ENCODE measurements around the gene STEAP2. TPM values are rescaled to one million over a fixed set of nuclear protein-coding genes. Genes with fewer than 3 reads are reported as not detected.

STEAP2 gene
- total and polyA plus RNA-seq, 2 donors (not counting 3 experiments of a cell fraction or from before 2014, with no cell fraction given) = 4.2 to 4.6 TPM

DNA sequence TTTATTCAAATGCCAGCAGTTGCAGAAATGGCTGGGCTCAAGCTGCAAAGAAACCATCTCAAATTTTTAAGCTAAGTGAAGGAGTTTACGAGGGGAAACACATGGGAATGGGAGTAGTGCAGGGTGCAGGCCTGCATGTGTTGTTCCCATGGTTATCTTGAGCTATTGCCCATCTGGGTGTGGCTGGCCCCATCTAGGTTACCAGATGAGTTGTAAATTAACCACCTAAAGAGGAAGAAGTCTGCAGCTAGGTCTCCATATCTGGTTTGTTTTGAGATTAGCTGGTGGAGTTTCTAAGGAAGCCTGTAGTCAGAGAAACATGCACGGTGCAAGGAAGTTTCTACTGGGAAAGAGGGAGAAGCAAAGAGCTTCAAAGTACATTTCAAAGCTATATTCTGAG is 23.3 kb upstream of the STEAP2 start:
- TF ChIP-seq EZH2 (IDR thresholded peaks at IDR 0.05; ENCODE audit: borderline replicate concordance, low read depth, low read length, severe bottlenecking) (no peak), MYC (IDR thresholded peaks at IDR 0.05; ENCODE audit: low read depth, low read length) (no peak)
- intact Hi-C loops (cut with micrococcal nuclease) = no loop called here
- FAIRE-seq = no peak
- H3K9me3 ChIP-seq (replicated peaks; ENCODE audit: control insufficient read depth, insufficient read depth, low read length) = no peaks in the 10 kb centered on the region
- ChIA-PET CTCF (interaction anchor here (0.7 to 1.4 kb wide), 7 partner anchors 8 to 240 kb away, joined by 3 to 6 read pairs (median 4); partner anchors contain the start of gene STEAP2), POLR2A (no interaction called here)
- dilution Hi-C loops (cut with MboI; ENCODE audit: extremely low pct_ligation_motif_present, low sequenced_read_pairs) = no loop called here
- no TSS peak for BruUV-seq (replicated peaks)
- H3K27me3 ChIP-seq (ENCODE audit: control insufficient read depth in 2 of 2, insufficient read depth in 2 of 2, low read length in 2 of 2) = no peaks in the 10 kb centered on the region
- H3K9me1 ChIP-seq (replicated peaks; ENCODE audit: control insufficient read depth, extremely low read depth, insufficient read depth, low read length) = no peaks in the 10 kb centered on the region
- no peaks in the 10 kb centered on the region for H3K36me3 ChIP-seq (ENCODE audit: control insufficient read depth in 2 of 2, extremely low read depth in 1 of 2, insufficient read depth in 2 of 2, low read length in 2 of 2)
- DNase-seq (ENCODE audit: low read depth, low spot score) = no peak
- H3K79me2 ChIP-seq (ENCODE audit: control insufficient read depth, insufficient read depth, low read length) = no peaks in the 10 kb centered on the region
- no peak overlapping the region for H3K4me3 ChIP-seq (replicated peaks in 1 of 3; ENCODE audit: insufficient read depth in 1 of 3, low read depth in 1 of 3, low read length in 3 of 3)
- no peak overlapping the region for H3K9ac ChIP-seq (replicated peaks; ENCODE audit: extremely low read depth, insufficient read depth, low read length)
- H3K27ac ChIP-seq (ENCODE audit: insufficient read depth, low read depth, low read length) = no peak overlapping the region
- no peak overlapping the region for H3K4me2 ChIP-seq (ENCODE audit: insufficient read depth, low read length)
- H2AFZ ChIP-seq (ENCODE audit: low read depth, low read length) = peak overlapping the region; percentile 73
- no peaks in the 10 kb centered on the region for H4K20me1 ChIP-seq (replicated peaks; ENCODE audit: control insufficient read depth, extremely low read depth, insufficient read depth, low read length)
- H3K4me1 ChIP-seq (ENCODE audit: control insufficient read depth, extremely low read depth, insufficient read depth, low read length) = no peaks in the 10 kb centered on the region

DNA sequence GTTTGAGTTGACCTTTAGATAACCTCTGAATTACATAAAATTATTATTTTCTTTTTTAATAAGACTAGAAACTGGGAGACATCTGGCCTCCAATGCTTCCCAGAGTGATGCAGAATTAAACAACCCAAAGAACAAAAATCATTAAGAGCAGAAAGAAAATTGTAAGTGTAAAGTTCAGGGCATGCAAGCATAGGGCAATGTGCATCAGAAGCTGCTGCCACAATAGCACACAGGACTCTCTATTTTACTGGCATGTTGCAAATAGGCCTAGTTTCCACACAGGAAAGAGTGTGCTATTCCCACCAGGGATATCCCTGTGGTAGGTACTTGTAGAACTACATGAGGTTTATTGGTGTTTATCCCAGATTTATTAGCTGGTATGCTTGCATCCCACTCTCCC is 20.5 kb upstream of the STEAP2 start:
- Histone ChIP-seq H3K79me2 (ENCODE audit: control insufficient read depth, insufficient read depth, low read length) (no peaks in the 10 kb centered on the region), H3K27ac (ENCODE audit: insufficient read depth, low read depth, low read length) (no peak overlapping the region), H3K9me1 (replicated peaks; ENCODE audit: control insufficient read depth, extremely low read depth, insufficient read depth, low read length) (no peaks in the 10 kb centered on the region), H3K4me3 (replicated peaks in 1 of 3; ENCODE audit: insufficient read depth in 1 of 3, low read depth in 1 of 3, low read length in 3 of 3) (no peak overlapping the region), H3K27me3 (ENCODE audit: control insufficient read depth in 2 of 2, insufficient read depth in 2 of 2, low read length in 2 of 2) (no peaks in the 10 kb centered on the region), H2AFZ (ENCODE audit: low read depth, low read length) (no peak overlapping the region), H4K20me1 (replicated peaks; ENCODE audit: control insufficient read depth, extremely low read depth, insufficient read depth, low read length) (no peaks in the 10 kb centered on the region), H3K4me2 (ENCODE audit: insufficient read depth, low read length) (no peak overlapping the region), H3K4me1 (ENCODE audit: control insufficient read depth, extremely low read depth, insufficient read depth, low read length) (no peaks in the 10 kb centered on the region), H3K9me3 (replicated peaks; ENCODE audit: control insufficient read depth, insufficient read depth, low read length) (no peaks in the 10 kb centered on the region), H3K9ac (replicated peaks; ENCODE audit: extremely low read depth, insufficient read depth, low read length) (no peak overlapping the region), H3K36me3 (ENCODE audit: control insufficient read depth in 2 of 2, extremely low read depth in 1 of 2, insufficient read depth in 2 of 2, low read length in 2 of 2) (no peaks in the 10 kb centered on the region)
- FAIRE-seq (no peak), DNase-seq (ENCODE audit: low read depth, low spot score) (no peak)
- ChIA-PET CTCF (no interaction called here), POLR2A (no interaction called here)
- BruUV-seq (replicated peaks) = no TSS peak
- intact Hi-C loops (cut with micrococcal nuclease) (no loop called here), dilution Hi-C loops (cut with MboI; ENCODE audit: extremely low pct_ligation_motif_present, low sequenced_read_pairs) (no loop called here)
- TF ChIP-seq EZH2 (IDR thresholded peaks at IDR 0.05; ENCODE audit: borderline replicate concordance, low read depth, low read length, severe bottlenecking) (no peak), GATA2 (IDR thresholded peaks at IDR 0.05; ENCODE audit: insufficient read depth, insufficient read length, low read depth, low read length) (no peak), MYC (IDR thresholded peaks at IDR 0.05; ENCODE audit: low read depth, low read length) (no peak), POLR2AphosphoS5 (IDR thresholded peaks at IDR 0.05; ENCODE audit: insufficient read depth, low read depth, low read length) (no peak), FOS (IDR thresholded peaks at IDR 0.05; ENCODE audit: borderline replicate concordance, insufficient read depth, low read length) (no peak), POLR2A (IDR thresholded peaks at IDR 0.05; ENCODE audit: low read depth, low read length) (no peak), JUN (IDR thresholded peaks at IDR 0.05; ENCODE audit: borderline replicate concordance, insufficient read depth, insufficient read length, low read depth) (no peak)
- TF ChIP-seq, protein P1, sequence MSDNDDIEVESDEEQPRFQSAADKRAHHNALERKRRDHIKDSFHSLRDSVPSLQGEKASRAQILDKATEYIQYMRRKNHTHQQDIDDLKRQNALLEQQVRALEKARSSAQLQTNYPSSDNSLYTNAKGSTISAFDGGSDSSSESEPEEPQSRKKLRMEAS (IDR thresholded peaks at IDR 0.05; ENCODE audit: insufficient read depth, insufficient read length) = no peak
- TF ChIP-seq, protein P2, sequence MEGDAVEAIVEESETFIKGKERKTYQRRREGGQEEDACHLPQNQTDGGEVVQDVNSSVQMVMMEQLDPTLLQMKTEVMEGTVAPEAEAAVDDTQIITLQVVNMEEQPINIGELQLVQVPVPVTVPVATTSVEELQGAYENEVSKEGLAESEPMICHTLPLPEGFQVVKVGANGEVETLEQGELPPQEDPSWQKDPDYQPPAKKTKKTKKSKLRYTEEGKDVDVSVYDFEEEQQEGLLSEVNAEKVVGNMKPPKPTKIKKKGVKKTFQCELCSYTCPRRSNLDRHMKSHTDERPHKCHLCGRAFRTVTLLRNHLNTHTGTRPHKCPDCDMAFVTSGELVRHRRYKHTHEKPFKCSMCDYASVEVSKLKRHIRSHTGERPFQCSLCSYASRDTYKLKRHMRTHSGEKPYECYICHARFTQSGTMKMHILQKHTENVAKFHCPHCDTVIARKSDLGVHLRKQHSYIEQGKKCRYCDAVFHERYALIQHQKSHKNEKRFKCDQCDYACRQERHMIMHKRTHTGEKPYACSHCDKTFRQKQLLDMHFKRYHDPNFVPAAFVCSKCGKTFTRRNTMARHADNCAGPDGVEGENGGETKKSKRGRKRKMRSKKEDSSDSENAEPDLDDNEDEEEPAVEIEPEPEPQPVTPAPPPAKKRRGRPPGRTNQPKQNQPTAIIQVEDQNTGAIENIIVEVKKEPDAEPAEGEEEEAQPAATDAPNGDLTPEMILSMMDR (IDR thresholded peaks at IDR 0.05; ENCODE audit: extremely low read depth in 1 of 2, insufficient read depth in 1 of 2, low read depth in 1 of 2, low read length in 2 of 2) = no peak
